ENCODE data around the gene PTPN14. TPM values are rescaled to one million over a fixed set of nuclear protein-coding genes. Genes with fewer than 3 reads are reported as not detected.
"Not testable (repeated sequence)": the region's sequence is repeated elsewhere in the genome, so short reads cannot be mapped to it uniquely, and the experiment has no call there.

PTPN14 gene
- total RNA-seq: 10 to 100 TPM; 36.8 to 38.0 TPM
- 10 to 100 TPM; 14.9 to 19.0 (median 16.8) TPM for polyA plus RNA-seq (ENCODE audit: insufficient read length in 6 of 6)
- long read RNA-seq, donor 1: 0 reads
- long read RNA-seq, donor 2: 0 reads
- long read RNA-seq, donor 3: 0 reads
- long read RNA-seq, donor 4, partial matches to known transcripts: 2 of 2 reads
- long read RNA-seq, donor 4, other reads (novel, unspliced or antisense): 0 of 2 reads
- long read RNA-seq, donor 5: 0 reads
- long read RNA-seq, donor 6, full-length matches to known transcripts: 1 of 1 reads
- long read RNA-seq, donor 6, partial matches to known transcripts: 0 of 1 reads
- long read RNA-seq, donor 6, other reads (novel, unspliced or antisense): 0 of 1 reads
- long read RNA-seq, donor 7: 0 reads
- long read RNA-seq, donor 8, full-length matches to known transcripts: 1 of 1 reads
- long read RNA-seq, donor 8, partial matches to known transcripts: 0 of 1 reads
- long read RNA-seq, donor 8, other reads (novel, unspliced or antisense): 0 of 1 reads
- long read RNA-seq, donor 9: 0 reads
- long read RNA-seq, donor 10, partial matches to known transcripts: 1 of 1 reads
- long read RNA-seq, donor 10, other reads (novel, unspliced or antisense): 0 of 1 reads
- long read RNA-seq, donor 11: 0 reads
- long read RNA-seq, donor 12: 0 reads

DNA sequence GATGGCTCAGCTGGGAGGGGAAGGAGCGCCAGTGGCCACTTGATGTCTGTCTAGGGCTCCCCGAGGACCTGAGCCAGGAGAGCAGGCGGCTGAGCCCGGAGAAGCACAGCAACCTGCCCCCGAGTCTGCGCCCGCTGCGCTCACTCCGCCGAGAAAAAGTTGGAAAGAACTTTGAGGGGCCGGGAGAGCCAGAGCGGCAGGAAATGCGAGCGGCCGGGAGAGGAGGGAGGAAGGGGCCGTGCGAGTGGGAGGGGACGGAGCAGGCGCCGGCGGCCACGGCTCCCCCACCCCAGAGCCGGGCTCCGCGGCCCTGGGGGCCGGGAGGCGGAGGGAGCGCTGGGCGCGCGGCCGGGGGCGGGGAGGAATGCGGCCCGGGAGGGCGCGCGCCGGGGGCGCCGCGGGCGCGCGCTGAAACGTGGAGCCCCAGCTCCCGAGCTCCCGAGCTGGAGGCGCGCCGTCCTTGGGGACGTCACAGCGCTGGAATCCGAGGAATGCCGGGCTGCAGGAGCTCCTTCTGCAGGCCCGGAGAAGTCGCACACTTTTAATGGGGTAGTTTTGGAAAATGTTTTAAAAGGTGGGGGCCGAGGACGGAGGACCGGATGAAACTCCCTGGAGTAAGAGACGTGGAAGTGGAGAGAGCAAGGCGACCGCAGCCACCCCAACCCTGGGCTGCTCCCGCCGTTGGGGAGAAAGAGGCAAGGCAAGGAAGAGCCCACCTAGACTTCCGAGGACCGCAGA, at the start of gene PTPN14:
Gene PTPN14, minus strand, starts transcription at position 167 of the 738 bp plus-strand sequence. CDS start 86,799 bp downstream, outside the sequence.
- Histone ChIP-seq H3K27me3 (peaks cover 0 to 45% of the 10 kb centered on the region in 2 donors), H3K27ac (peak within 1 kb of the TSS; percentile 95 to 96), H3K4me3 (peak within 1 kb of the TSS; percentile 56 to 81), H3K36me3 (no peaks in the 10 kb centered on the region), H3K4me1 (peaks cover 11% of the 10 kb centered on the region in 2 donors), H3K9me3 (no peaks in the 10 kb centered on the region)
- peak; percentile 88 to 98 (median 94) for DNase-seq
- peak; percentile 88 for ATAC-seq
- intact Hi-C loops (cut with DNase I): no loop called here
- TF ChIP-seq, protein P1, sequence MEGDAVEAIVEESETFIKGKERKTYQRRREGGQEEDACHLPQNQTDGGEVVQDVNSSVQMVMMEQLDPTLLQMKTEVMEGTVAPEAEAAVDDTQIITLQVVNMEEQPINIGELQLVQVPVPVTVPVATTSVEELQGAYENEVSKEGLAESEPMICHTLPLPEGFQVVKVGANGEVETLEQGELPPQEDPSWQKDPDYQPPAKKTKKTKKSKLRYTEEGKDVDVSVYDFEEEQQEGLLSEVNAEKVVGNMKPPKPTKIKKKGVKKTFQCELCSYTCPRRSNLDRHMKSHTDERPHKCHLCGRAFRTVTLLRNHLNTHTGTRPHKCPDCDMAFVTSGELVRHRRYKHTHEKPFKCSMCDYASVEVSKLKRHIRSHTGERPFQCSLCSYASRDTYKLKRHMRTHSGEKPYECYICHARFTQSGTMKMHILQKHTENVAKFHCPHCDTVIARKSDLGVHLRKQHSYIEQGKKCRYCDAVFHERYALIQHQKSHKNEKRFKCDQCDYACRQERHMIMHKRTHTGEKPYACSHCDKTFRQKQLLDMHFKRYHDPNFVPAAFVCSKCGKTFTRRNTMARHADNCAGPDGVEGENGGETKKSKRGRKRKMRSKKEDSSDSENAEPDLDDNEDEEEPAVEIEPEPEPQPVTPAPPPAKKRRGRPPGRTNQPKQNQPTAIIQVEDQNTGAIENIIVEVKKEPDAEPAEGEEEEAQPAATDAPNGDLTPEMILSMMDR (IDR thresholded peaks at IDR 0.05): no peak

GRCh38 chr1:214593158-214593557, 41.8 kb upstream of the PTPN14 start:
- intact Hi-C loops (cut with DNase I): no loop called here
- Histone ChIP-seq H3K27me3 (peaks cover 4 to 9% of the 10 kb centered on the region in 2 donors), H3K4me1 (no peaks in the 10 kb centered on the region), H3K27ac (no peak overlapping the region), H3K4me3 (no peak overlapping the region), H3K36me3 (no peaks in the 10 kb centered on the region), H3K9me3 (no peaks in the 10 kb centered on the region)
- ATAC-seq (no peak), DNase-seq (no peak)
- TF ChIP-seq, protein P1 (IDR thresholded peaks at IDR 0.05): no peak

DNA sequence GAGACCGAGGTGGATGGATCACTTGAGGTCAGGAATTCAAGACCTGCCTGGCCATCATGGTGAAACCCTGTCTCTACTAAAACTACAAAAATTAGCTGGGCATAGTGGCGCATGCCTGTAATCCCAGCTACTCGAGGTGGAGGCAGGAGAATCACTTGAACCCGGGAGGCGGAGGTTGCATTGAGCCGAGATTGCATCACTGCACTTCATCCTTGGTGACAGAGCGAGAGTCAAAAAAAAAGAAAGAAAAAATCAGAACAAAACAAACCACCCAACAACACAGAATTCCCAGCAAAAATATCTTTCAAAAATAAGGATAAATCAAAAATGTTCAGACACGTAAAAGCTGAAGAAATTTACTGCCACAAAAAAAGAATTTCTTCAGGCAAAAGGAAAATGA, 40.5 kb upstream of the PTPN14 start:
- H3K4me3 ChIP-seq; H3K27me3 ChIP-seq; H3K27ac ChIP-seq; H3K9me3 ChIP-seq; intact Hi-C loops (cut with DNase I); H3K36me3 ChIP-seq; ATAC-seq; DNase-seq; H3K4me1 ChIP-seq: not testable (repeated sequence)

DNA sequence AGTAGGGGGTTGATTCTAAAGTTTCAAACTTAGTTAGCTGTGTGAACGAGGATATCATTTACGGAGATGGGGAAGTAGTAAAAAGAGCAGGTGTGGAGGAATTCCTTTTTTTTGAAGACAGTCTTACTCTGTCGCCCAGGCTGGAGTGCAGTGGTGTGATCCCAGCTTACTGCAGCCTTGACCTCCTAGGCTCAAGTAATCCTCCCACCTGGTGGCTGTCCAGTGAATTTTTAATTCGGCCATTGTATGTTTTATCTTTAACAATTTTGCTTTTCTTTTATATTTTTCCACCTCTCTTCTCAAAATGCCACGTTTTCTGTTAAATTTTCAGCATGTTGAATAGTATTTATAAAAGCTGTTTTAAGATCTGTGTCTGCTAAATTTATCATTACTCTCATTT, 39.3 kb upstream of the PTPN14 start:
- H3K27ac ChIP-seq: no peak overlapping the region
- DNase-seq: no peak

GRCh38 chr1:214588963-214589597, 37.7 kb upstream of the PTPN14 start:
- intact Hi-C loops (cut with DNase I): loop anchor here in 1 of 2 donors (5.0 kb wide), 1 partner anchor 257 kb away; no protein-coding TSS in a partner anchor
- Histone ChIP-seq H3K27ac (no peak overlapping the region), H3K27me3 (peaks cover 4 to 9% of the 10 kb centered on the region in 2 donors), H3K9me3 (no peaks in the 10 kb centered on the region), H3K4me3 (no peak overlapping the region), H3K36me3 (no peaks in the 10 kb centered on the region), H3K4me1 (no peaks in the 10 kb centered on the region)
- TF ChIP-seq, protein P1 (IDR thresholded peaks at IDR 0.05): no peak
- DNase-seq (no peak), ATAC-seq (no peak)

More for the DNA sequence above, 39.3 kb upstream of the PTPN14 start:
- no peaks in the 10 kb centered on the region for H3K9me3 ChIP-seq
- no peaks in the 10 kb centered on the region for H3K4me1 ChIP-seq
- H3K4me3 ChIP-seq: no peak overlapping the region
- peaks cover 4 to 9% of the 10 kb centered on the region in 2 donors for H3K27me3 ChIP-seq
- H3K36me3 ChIP-seq: no peaks in the 10 kb centered on the region
- no peak for ATAC-seq
- TF ChIP-seq, protein P1 (IDR thresholded peaks at IDR 0.05): no peak
- intact Hi-C loops (cut with DNase I): no loop called here
